ENCODE results near the gene LEMD1.

DNA sequence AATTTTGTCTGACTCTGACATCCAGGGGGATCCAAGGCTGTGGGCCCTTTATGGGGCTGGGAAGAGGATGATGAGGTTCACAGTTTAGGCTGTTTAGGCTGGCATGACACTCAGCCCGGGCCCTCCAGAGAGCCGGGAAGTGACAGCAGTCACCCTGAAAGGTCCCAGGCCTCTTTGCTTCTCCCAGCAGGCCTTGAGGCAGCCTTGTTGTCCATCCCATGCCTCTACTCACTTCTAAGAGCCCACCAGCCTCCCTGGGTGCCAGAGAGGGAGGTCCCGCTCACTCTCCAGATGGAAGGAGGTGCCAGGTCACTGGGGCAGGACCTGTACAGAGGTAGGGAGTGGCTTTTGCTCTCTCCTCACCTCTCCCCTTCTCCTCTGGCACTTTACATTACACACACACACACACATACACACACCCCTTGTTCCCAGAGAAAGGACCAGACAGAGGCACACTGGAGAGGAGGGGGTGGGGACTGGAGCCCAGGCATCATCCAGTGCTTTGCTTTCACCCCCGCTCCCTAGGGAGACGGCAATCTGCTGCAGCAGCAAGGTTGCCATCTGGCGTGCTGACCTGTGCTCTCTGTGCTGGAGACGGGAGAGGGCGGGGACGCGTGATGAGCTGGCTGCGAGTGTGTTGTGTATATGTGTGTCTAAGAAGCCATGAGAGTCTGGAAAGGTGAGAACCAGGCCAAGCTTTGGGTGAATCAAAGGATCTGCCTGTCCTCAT is 69.7 kb downstream of the LEMD1 start:
- TF ChIP-seq, protein P1, sequence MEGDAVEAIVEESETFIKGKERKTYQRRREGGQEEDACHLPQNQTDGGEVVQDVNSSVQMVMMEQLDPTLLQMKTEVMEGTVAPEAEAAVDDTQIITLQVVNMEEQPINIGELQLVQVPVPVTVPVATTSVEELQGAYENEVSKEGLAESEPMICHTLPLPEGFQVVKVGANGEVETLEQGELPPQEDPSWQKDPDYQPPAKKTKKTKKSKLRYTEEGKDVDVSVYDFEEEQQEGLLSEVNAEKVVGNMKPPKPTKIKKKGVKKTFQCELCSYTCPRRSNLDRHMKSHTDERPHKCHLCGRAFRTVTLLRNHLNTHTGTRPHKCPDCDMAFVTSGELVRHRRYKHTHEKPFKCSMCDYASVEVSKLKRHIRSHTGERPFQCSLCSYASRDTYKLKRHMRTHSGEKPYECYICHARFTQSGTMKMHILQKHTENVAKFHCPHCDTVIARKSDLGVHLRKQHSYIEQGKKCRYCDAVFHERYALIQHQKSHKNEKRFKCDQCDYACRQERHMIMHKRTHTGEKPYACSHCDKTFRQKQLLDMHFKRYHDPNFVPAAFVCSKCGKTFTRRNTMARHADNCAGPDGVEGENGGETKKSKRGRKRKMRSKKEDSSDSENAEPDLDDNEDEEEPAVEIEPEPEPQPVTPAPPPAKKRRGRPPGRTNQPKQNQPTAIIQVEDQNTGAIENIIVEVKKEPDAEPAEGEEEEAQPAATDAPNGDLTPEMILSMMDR (conservative IDR thresholded peaks at IDR 0.05; ENCODE audit: low read depth, low read length): 0 out of 2 replicates have a peak, but pooled peaks have one; percentile 14
- TF ChIP-seq EZH2 (IDR thresholded peaks at IDR 0.05; ENCODE audit: low read length, unreplicated experiment) (no peak), EZH2phosphoT487 (IDR thresholded peaks at IDR 0.05; ENCODE audit: borderline replicate concordance, low read length) (no peak)

All from PC-3 (cell line).